Keratinocyte (primary cell): ENCODE measurements around the gene COMMD3. TPM values are rescaled to one million over a fixed set of nuclear protein-coding genes. Genes with fewer than 3 reads are reported as not detected.

Experiments
- DNase-seq: peaks from one replicate; pipeline ENCODE4 v3.0.0-alpha.2; 2011; ENCODE audit warnings: low read depth, missing footprints, low spot score
- FAIRE-seq: peaks from 2 replicates; lab custom pipeline; 2011; peaks lifted over from hg19 to GRCh38; lab: Jason Lieb, UNC
- H2AFZ ChIP-seq: 2 replicates; pipeline ENCODE4 v1.6.0; 2012; ENCODE audit warnings: low read length, control low read depth, inconsistent platforms; ENCODE audit not compliant: control insufficient read depth
- H3K27ac ChIP-seq: 2 replicates; pipeline ENCODE4 v1.5.1; 2011; ENCODE audit warnings: low read length; ENCODE audit not compliant: control insufficient read depth, insufficient read depth
- H3K27me3 ChIP-seq: 3 replicates; pipeline ENCODE4 v1.6.0; 2011; ENCODE audit warnings: low read length; ENCODE audit not compliant: control insufficient read depth, insufficient read depth; ENCODE audit errors: extremely low read depth
- H3K36me3 ChIP-seq, 2 experiments: 2 replicates in 1 of 2; 3 replicates in 1 of 2; pipeline ENCODE4 v1.5.1; 2011; ENCODE audit warnings: low read length in 2 of 2, mild to moderate bottlenecking in 1 of 2; ENCODE audit not compliant: control insufficient read depth in 2 of 2, insufficient read depth in 2 of 2; ENCODE audit errors: extremely low read depth in 1 of 2
- H3K4me1 ChIP-seq: 3 replicates; pipeline ENCODE4 v1.5.1; 2011; ENCODE audit warnings: low read length; ENCODE audit not compliant: control insufficient read depth, insufficient read depth; ENCODE audit errors: extremely low read depth
- H3K4me2 ChIP-seq: 3 replicates; pipeline ENCODE4 v1.6.0; 2011; ENCODE audit warnings: low read depth, low read length; ENCODE audit not compliant: control insufficient read depth, insufficient read depth; ENCODE audit errors: extremely low read depth
- H3K4me3 ChIP-seq, 3 experiments: fragments of 200-600 bp in 1 of 3; sonication (generic) in 1 of 3; 2 replicates in 2 of 3; 3 replicates in 1 of 3; pipeline ENCODE4 v1.5.1; 2011 to 2016; ENCODE audit warnings: low read length in 3 of 3, mild to moderate bottlenecking in 3 of 3, control low read depth in 2 of 3, inconsistent platforms in 1 of 3, low read depth in 1 of 3, mixed read lengths in 1 of 3, mixed run types in 1 of 3, moderate library complexity in 1 of 3; ENCODE audit not compliant: control insufficient read depth in 2 of 3, insufficient read depth in 2 of 3; ENCODE audit errors: extremely low read depth in 1 of 3
- H3K79me2 ChIP-seq: 2 replicates; pipeline ENCODE4 v1.6.0; 2012; ENCODE audit warnings: low read length; ENCODE audit not compliant: control insufficient read depth, insufficient read depth
- H3K9ac ChIP-seq: 3 replicates; pipeline ENCODE4 v1.6.0; 2011; ENCODE audit warnings: low read length; ENCODE audit not compliant: control insufficient read depth, insufficient read depth; ENCODE audit errors: extremely low read depth
- H3K9me1 ChIP-seq: 3 replicates; pipeline ENCODE4 v1.6.0; 2011; ENCODE audit warnings: low read length; ENCODE audit not compliant: control insufficient read depth, insufficient read depth; ENCODE audit errors: extremely low read depth
- H3K9me3 ChIP-seq: 2 replicates; pipeline ENCODE4 v1.5.1; 2012; ENCODE audit warnings: low read depth, low read length; ENCODE audit not compliant: control insufficient read depth
- H4K20me1 ChIP-seq: 3 replicates; pipeline ENCODE4 v1.6.0; 2011; ENCODE audit warnings: low read length; ENCODE audit not compliant: control insufficient read depth, insufficient read depth; ENCODE audit errors: extremely low read depth
- EZH2 ChIP-seq: IDR thresholded peaks from one replicate; pipeline ENCODE4 v1.6.1; 2012; ENCODE audit warnings: inconsistent platforms, mild to moderate bottlenecking, low read length, moderate library complexity
- dilution Hi-C: fragments of 300-500 bp; cut with MboI; formaldehyde crosslinking; loops from one replicate; pipeline ENCODE4 v1.7.0; 2020; ENCODE audit warnings: low sequenced_read_pairs; ENCODE audit not compliant: extremely low pct_ligation_motif_present
- polyA plus RNA-seq, 5 experiments: library from polyadenylated mRNA; depleted of rRNA in 3 of 5; stranded (reverse) in 3 of 5; stranded (forward) in 1 of 5; unstranded in 1 of 5; fragments of >200 nt; gene quantifications; 1 replicate in 1 of 5; 2 replicates in 3 of 5; 3 replicates in 1 of 5; pipeline versions ENCODE4 v1.2.1 to v1.2.3, GENCODE V29; 2011 to 2012; ENCODE audit warnings: missing spikeins in 2 of 5, low read depth in 1 of 5, low replicate concordance in 1 of 5
- TF ChIP-seq, protein P1 (sequence below), 3 experiments: IDR thresholded peaks in 1 of 3; conservative IDR thresholded peaks in 1 of 3; optimal IDR thresholded peaks in 1 of 3; 2 replicates in 2 of 3; 3 replicates in 1 of 3; pipeline versions ENCODE3 to v1.5.1; 2011; ENCODE audit warnings: low read length in 3 of 3, mild to moderate bottlenecking in 3 of 3, moderate library complexity in 2 of 3, control low read depth in 1 of 3, inconsistent platforms in 1 of 3; ENCODE audit not compliant: insufficient read depth in 2 of 3; ENCODE audit errors: extremely low read depth in 1 of 3

COMMD3 gene
- polyA plus RNA-seq, 1 donor (not counting 4 experiments of a cell fraction or from before 2014, with no cell fraction given), result 59.5 TPM

DNA sequence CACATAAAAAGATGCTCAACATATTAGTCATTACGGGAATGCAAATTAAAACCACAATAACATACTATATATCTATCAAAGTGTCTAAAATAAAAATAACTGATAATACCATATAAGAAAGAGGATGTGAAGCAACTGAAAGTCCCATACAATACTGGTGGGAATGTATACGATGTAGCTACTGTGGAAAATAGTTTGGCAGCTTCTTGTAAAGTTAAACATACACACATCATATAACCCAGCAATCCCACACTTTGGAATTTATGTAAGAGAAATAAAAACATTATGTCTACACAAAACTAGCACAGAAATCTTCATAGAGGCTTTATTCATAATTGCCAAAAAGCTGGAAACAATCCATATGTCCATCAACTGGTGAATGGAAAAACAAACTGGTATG is 10.5 kb upstream of the COMMD3 start:
- Histone ChIP-seq H3K9ac (no peak overlapping the region), H3K79me2 (no peaks in the 10 kb centered on the region), H3K9me3 (no peaks in the 10 kb centered on the region), H4K20me1 (no peaks in the 10 kb centered on the region), H2AFZ (no peak overlapping the region), H3K4me3 (no peak overlapping the region), H3K36me3 (no peaks in the 10 kb centered on the region), H3K4me2 (no peak overlapping the region), H3K4me1 (no peaks in the 10 kb centered on the region), H3K9me1 (no peaks in the 10 kb centered on the region), H3K27ac (no peak overlapping the region), H3K27me3 (no peaks in the 10 kb centered on the region)
- TF ChIP-seq, protein P1, sequence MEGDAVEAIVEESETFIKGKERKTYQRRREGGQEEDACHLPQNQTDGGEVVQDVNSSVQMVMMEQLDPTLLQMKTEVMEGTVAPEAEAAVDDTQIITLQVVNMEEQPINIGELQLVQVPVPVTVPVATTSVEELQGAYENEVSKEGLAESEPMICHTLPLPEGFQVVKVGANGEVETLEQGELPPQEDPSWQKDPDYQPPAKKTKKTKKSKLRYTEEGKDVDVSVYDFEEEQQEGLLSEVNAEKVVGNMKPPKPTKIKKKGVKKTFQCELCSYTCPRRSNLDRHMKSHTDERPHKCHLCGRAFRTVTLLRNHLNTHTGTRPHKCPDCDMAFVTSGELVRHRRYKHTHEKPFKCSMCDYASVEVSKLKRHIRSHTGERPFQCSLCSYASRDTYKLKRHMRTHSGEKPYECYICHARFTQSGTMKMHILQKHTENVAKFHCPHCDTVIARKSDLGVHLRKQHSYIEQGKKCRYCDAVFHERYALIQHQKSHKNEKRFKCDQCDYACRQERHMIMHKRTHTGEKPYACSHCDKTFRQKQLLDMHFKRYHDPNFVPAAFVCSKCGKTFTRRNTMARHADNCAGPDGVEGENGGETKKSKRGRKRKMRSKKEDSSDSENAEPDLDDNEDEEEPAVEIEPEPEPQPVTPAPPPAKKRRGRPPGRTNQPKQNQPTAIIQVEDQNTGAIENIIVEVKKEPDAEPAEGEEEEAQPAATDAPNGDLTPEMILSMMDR (optimal IDR thresholded peaks at IDR 0.05 in 1 of 3, IDR thresholded peaks at IDR 0.05 in 1 of 3, conservative IDR thresholded peaks at IDR 0.05 in 1 of 3; ENCODE audit: extremely low read depth in 1 of 3, insufficient read depth in 2 of 3, low read length in 3 of 3), result no peak
- TF ChIP-seq EZH2, result no peak
- dilution Hi-C loops, result no loop called here
- DNase-seq (no peak), FAIRE-seq (no peak)

DNA sequence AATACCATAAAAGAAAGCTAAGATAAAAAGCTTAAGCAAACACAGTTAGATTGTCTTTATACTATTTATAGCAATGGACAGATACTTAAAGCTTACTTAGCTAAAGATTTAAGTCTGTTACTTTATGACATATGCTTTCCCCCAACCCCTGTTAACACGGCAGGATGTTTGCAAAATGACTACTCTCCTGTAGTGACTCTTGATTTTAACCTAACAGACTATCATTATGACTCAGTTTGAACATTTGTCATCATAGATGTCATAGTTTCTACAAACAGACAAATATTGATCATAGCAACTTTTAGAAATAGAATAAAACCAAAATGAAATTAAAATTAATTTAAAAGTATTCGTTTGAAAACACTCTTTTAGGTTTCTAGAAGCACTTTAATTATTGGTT is 7.8 kb upstream of the COMMD3 start:
- no peaks in the 10 kb centered on the region for H3K9me3 ChIP-seq
- no peak overlapping the region for H3K4me2 ChIP-seq
- TF ChIP-seq, protein P1 (optimal IDR thresholded peaks at IDR 0.05 in 1 of 3, IDR thresholded peaks at IDR 0.05 in 1 of 3, conservative IDR thresholded peaks at IDR 0.05 in 1 of 3; ENCODE audit: extremely low read depth in 1 of 3, insufficient read depth in 2 of 3, low read length in 3 of 3), result no peak
- TF ChIP-seq EZH2, result no peak
- no peak overlapping the region for H3K4me3 ChIP-seq
- H3K9me1 ChIP-seq, result no peaks in the 10 kb centered on the region
- H4K20me1 ChIP-seq, result no peaks in the 10 kb centered on the region
- DNase-seq (no peak), FAIRE-seq (no peak)
- no peak overlapping the region for H2AFZ ChIP-seq
- no peaks in the 10 kb centered on the region for H3K36me3 ChIP-seq
- H3K9ac ChIP-seq, result no peak overlapping the region
- H3K4me1 ChIP-seq, result no peaks in the 10 kb centered on the region
- no peaks in the 10 kb centered on the region for H3K27me3 ChIP-seq
- H3K79me2 ChIP-seq, result no peaks in the 10 kb centered on the region
- dilution Hi-C loops, result no loop called here
- H3K27ac ChIP-seq, result no peak overlapping the region
